Activated naive CD4-positive, alpha-beta T cell (primary cell): ENCODE data around the gene CRYBB1.

Experiments used
- DNase-seq, 4 experiments: peaks; one replicate each; lab custom pipeline; 2025; lab: John Stamatoyannopoulos, UW

The CRYBB1 gene

DNA sequence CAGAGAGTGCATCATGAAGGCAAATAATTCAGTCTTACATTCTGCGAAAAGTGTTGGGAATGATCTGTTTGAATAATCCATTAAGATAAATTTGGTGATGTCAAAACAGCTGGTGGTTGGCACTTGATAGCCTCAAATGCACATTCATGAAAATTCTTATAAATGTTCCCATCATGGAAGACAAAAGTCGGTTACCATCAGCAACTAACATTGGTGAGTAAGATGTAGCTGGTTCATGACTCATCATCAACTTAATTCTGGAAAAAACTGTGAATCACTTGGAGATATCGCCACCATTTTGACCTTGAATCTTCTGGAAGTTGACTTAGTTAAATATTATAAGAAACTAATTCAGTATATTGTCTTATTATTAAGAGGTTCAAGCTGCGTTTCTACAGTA is 11.2 kb downstream of the CRYBB1 start:
- no peak for DNase-seq

- DNase-seq = no peak
Measured at GRCh38 chr22:26604368-26604767, 13.5 kb downstream of the CRYBB1 start.

DNA sequence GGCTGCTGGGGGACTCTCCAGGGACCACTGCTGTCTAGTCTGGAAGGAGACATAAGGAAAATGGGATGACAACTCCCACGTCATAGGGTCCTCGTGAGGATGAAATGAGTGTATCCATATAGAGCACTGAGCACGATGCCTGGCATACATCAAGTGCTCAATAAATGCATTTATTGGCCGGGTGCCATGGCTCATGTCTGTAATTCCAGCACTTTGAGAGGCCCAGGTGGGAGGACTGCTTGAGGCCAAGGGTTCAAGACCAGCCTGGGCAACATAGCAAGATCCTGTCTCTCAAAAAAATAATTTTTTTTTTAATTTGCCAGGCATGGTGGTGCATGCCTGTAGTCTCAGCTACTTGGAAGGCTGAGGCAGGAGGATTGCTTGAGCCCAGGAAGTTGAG is 15.7 kb downstream of the CRYBB1 start:
- no peak for DNase-seq

DNA sequence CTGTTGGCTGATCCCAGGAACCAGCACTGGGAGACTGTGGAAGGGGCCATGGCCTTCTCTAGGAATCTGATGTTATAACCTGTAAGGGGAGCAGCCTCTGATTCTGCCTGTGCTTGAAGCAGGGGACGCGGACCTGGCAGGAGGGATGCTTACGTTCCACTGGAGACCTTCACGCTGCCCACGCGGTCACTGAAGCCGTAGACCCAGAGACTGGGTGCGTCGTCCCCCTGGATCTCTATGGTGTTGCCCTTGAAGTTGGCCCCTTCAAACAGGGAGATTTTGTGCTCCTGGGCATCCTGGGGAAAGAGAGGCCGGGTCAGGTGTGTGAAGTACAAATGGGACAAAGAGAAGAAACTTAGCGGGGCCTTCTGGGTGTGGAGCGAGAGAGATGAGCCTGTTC is 16.1 kb downstream of the CRYBB1 start:
- no peak for DNase-seq

- DNase-seq = no peak
Measured at GRCh38 chr22:26599505-26599904, 18.3 kb downstream of the CRYBB1 start.

DNA sequence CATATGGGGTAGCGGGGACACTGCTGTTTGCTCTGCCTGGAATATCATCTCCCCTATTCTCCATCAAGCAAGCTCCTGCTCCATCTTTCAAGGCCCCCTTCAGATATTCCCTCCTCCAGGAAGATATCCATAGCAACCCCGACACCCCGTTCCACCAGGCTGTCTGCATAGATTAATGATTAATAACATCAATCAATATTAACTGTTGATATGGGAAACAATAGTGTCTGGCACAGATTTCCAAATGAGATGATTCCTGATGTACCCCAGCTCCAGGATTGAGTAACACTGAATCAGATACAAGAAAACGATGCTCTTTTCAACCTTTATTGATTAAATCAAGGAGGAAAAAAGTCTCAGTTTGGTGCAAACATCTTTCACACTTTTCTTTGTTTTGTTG is 20.3 kb downstream of the CRYBB1 start:
- no peak for DNase-seq

- DNase-seq = no peak
Measured at GRCh38 chr22:26597026-26597425, 20.8 kb downstream of the CRYBB1 start.

DNA sequence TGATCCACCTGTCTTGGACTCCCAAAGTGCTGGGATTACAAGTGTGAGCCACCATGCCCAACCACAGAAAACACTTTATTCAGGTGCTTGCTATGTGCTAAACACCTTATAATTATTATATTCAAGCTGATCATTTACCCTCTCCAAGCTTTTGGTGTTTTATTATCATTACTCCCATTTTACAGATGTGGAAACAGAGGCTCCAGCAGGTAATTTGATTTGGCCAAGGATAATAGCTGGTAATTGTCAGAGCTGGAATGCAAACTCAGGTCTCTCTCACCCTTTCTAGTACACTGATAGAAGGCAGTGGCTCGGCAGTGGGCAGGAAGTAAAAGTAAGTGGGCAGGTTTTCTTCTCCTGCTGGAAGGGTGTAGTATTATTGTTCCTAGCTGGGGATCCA is 24.1 kb downstream of the CRYBB1 start:
- DNase-seq = no peak

- no peak for DNase-seq
Measured at GRCh38 chr22:26592421-26592891, 25.4 kb downstream of the CRYBB1 start.

GRCh38 chr22:26589845-26590736 is 27.7 kb downstream of the CRYBB1 start, which contains the start of gene TPST2:
Gene TPST2, minus strand, starts transcription at chr22:26590132. Its CDS starts 48,502 bp downstream, at chr22:26541630.
- peak; percentile 44 to 76 (median 60) for DNase-seq

DNA sequence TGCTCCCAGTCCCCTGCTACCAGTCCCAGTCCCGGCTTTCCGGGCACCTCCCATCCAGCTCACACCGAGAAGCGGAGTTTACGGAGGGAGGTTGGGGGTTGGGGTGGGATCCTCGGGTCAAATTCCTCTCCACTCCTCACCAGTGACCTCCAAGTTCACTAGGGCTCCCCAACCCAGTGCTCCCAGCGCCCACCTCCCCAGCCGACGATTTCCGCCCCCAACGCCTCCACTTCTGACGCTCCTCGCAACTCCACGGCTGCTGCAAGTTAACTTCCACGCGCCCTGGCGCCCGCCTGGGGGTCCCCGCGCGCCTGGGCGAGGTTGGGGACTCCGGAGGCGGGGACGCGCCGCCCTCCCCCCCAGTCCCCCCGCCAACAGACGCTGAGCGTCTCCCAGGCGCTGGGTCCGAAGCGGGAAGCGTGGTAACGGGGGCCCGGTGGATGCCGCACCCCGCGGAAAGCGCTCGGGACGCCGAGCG is 28.4 kb downstream of the CRYBB1 start:
- peak in 2 of 4 experiments; percentile 8 to 33 for DNase-seq

DNA sequence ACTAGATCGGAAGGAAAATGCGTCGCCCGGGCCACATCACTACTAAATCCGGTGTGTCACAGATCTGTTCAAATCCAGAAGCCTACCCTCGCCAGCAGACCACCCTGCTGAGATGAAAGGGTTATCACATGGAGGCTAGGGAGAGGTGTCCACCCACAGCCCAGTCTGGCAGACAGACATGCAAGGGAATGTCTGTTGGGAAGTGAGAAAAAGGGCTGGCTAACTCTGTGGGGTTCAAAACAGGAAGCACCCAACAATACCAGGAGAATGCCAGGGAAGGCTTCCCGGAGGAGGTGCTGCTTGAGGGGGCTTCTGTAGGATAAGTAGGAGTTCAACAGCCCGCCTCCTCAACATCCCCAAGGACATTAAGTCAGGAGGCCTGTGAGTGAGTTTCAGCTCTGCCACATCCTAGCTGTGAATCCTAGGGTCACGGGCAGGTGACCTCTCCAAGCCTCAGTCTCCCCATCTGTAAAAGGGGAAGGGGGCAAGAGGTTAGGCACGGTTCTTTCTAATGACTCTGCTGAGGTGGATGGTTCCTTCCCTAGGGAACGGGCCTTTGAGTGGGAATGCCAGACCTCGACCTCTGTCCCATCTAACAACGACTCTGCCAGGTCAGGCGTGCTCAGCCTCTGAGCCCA is 29.0 kb downstream of the CRYBB1 start:
- DNase-seq = no peak

- no peak for DNase-seq
Measured at GRCh38 chr22:26587991-26588613, 29.7 kb downstream of the CRYBB1 start.

DNA sequence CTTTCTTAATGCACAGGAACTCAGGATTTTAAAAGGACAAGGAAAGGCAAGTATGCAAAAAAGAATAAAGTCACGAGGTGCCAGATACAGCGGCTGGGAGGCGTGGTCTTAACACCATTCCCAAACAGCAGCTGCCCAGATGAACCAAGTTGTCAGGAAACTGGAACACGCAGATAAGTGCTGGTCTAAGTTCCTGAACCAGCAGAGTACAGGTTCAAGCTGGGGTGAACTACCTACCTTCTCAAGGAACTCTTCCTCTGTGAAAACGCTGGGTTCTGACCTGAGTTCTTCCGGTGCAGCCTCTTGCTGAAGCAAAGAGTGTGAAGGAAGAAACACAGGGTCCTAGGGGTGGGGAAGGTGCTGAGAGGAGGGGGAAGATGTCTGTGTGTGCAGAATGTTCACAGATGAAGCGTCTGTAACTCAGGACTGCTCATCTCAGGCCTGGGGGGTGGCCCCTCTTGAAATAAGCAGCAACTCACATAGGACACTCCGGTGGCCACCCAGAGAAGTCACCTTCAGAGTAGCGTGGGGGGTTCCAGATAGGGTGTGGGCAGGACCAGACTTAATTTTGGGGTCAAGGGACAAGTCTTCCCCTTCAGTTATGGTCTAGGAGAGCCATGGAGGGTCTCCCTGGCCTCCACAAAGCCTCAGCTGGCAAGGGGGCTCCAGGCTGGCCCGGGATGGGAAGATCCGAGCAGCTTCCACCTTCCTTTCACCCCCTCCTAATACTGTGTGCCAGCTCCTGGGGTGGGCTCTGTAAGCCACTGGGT is 31.1 kb downstream of the CRYBB1 start:
- no peak for DNase-seq

DNA sequence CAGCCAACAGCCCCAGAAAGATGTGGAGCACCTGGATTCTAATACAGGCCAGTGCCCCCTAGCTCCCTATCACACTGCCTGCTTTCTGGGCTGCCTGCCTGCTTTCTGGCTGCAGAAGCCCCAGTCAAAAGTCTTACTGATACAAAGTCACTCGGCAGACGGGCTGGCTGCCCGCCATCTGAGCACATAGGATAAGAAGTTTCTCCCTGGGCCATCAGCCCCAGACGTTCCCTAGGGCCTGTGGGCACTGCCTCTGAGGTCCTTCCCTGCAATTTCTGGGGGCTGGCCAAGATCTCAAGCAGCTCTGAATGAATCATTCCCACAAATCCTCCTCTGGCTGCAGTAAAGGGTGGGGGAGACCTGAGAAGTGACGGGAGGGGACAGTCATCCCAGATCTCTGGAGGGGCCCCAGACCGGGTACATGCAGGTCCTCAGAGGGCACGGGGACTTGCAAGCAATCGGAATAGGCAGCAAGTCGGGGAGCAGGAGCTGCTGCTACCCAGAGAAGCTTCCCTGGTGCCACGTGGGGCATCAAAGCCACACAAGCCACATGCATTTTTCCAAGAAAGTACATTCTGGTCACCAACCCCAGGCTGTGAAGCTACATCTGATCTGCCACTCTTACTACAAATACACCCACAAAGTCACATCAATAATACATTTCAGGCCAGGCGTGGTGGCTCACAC is 32.6 kb downstream of the CRYBB1 start:
- DNase-seq = no peak

GRCh38 chr22:26584010-26584409 is 33.8 kb downstream of the CRYBB1 start:
- DNase-seq = no peak

DNA sequence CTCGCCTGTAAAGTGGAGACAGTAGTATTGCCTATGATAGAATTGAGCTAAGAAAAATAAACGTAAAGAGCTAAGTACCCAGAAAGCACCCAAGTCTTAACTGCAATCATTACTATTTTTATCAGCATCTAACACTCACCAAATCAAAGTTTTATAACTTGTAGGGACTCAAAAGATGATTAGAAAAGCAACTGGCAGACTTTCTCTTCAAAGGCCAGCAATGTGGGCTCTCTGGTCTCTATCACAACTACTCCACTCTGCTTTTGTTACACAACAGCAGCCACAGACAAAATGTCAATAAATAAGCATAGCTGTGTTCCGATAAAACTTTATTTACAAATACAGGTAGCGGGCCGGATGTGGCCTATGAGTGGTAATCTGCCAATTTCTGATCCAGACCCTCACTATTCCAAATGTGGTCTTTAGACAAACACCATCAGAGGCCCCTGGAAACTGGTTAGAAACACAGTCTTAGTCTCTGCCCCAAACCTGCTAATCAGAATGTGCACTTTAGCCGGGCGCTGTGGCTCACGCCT is 36.1 kb downstream of the CRYBB1 start:
- DNase-seq = no peak

DNA sequence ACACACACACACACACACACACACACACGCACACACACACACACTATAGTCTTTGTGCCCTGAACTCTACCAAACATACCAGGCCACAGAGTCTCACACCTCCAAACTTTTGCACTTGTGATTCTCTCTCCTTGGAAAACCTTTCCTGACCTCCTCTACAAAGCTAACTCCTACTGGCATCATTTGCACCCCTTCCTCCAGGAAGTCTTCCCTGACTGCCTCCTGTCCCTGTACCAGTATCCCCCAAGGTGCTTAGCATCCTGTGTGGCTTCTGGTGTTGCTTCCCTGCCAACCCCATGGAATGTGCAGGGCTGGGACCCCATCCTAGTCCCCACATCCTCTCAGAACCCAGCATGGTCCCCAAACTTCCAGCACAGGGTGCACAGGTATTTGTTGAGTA is 36.8 kb downstream of the CRYBB1 start:
- no peak for DNase-seq

DNA sequence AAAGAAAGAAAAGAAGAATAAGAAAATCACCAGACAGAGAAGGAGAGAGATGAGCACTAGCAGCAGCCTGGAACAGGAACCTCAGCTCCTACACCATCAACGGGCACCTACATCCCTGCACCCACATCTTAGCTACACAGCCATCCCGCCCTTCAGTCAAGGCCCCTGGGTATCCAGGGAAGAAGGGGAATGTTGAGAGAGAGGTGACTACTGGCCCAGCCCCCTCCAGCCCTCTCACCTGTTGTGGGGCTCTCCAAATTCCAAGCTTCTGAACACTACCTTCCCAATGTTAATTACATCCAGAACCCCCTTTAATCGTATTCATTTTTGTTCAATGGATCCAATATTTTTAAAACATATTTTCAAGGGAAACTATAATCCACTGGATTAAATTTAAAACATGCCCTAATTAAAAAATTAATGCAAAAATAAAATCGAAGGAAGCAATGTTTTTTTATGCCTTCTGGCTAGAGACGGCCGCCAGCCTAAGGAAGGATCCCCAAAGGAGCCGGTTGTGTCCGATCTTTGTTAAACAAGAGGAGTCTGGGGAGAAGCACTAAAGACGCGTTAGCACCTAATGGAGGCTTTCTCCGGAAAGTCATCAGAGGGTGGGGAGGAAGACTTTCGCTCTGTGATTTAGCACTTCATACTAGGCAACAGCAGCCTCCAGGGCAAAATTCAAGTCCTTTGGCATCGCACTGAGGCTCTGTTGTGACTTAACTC is 37.4 kb downstream of the CRYBB1 start:
- no peak for DNase-seq

DNA sequence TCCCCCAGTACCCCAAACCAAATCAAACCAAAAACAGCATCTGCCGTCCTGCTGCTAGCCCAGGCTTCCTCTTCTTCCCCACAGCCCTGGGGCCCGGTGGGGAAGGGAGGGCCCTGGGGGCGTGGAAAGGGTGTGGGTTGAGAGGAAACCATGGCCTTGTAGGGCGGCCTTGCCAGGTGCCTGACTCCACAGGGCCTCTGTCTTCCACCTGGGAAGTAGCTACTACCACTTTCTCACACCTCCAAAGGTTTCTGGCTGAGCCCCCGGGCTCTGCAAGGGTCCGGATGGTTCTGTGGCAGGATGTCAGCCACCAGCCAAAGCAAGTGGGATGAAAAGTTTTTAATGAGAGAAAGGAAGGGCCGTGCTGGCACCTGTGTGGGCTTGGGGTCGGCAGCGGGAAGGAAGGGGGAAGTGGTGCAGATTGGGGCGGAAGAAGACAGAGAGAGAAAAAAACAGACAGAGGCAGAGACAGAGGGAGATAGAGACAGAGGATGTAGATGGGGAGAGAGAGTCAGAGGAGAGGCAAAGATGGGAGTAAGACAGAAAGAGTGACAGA is 38.4 kb downstream of the CRYBB1 start:
- peak in 2 of 4 experiments; percentile 12 to 24 for DNase-seq
